PC-3 (cell line): ENCODE measurements around the gene CHST8. TPM values are rescaled to one million over a fixed set of nuclear protein-coding genes. Genes with fewer than 3 reads are reported as not detected.

Source experiments
- ATAC-seq: fragments of 200-7000 bp; cut with Tn5 transposase; 2 replicates; pipeline ENCODE4 v1.9.1; 2020; ENCODE audit warnings: mild to moderate bottlenecking, moderate library complexity
- BruUV-seq: library from RNA; stranded (reverse); fragments of 400-500 nt; replicated peaks from 2 replicates; lab custom pipeline; 2021; lab: Mats Ljungman, UMichigan
- CTCF ChIA-PET: fragments of 300-600 bp; sonication (Branson Sonifier 250); formaldehyde crosslinking; loops from one replicate; lab custom pipeline; 2022; ENCODE audit warnings: antibody characterized with exemption; lab: Charles Lee
- POLR2A ChIA-PET: fragments of 300-600 bp; sonication (Branson Sonifier 250); formaldehyde crosslinking; loops from one replicate; lab custom pipeline; 2022; ENCODE audit warnings: antibody characterized with exemption; ENCODE audit not compliant: unreplicated experiment; lab: Charles Lee
- DNase-seq: peaks from one replicate; pipeline ENCODE4 v3.0.0-alpha.2; 2015
- H2AFZ ChIP-seq: fragments of 300-600 bp; sonication (generic); 2 replicates; pipeline ENCODE4 v1.6.0; 2016; ENCODE audit warnings: antibody characterized with exemption, low read length
- H3F3A ChIP-seq: fragments of 300-600 bp; sonication (generic); one replicate; pipeline ENCODE4 v1.6.0; 2017; ENCODE audit warnings: antibody characterized with exemption, low read length, control low read depth, mild to moderate bottlenecking; ENCODE audit not compliant: unreplicated experiment
- H3K27ac ChIP-seq: fragments of 300-600 bp; sonication (generic); 2 replicates; pipeline ENCODE4 v1.5.1; 2016; ENCODE audit warnings: mild to moderate bottlenecking, low read length
- H3K27me3 ChIP-seq: fragments of 300-600 bp; sonication (generic); 2 replicates; pipeline ENCODE4 v1.6.1; 2016; ENCODE audit warnings: low read length, mixed read lengths
- H3K36me3 ChIP-seq: fragments of 300-600 bp; sonication (generic); 2 replicates; pipeline ENCODE4 v1.6.1; 2016; ENCODE audit warnings: low read depth, mixed run types, low read length, mixed read lengths
- H3K4me1 ChIP-seq: fragments of 300-600 bp; sonication (generic); 2 replicates; pipeline ENCODE4 v1.5.1; 2016; ENCODE audit warnings: low read length; ENCODE audit not compliant: insufficient read depth
- H3K4me2 ChIP-seq: fragments of 300-600 bp; sonication (generic); 2 replicates; pipeline ENCODE4 v1.6.0; 2016; ENCODE audit warnings: low read length
- H3K4me3 ChIP-seq: fragments of 300-600 bp; sonication (generic); 2 replicates; pipeline ENCODE4 v1.5.1; 2016; ENCODE audit warnings: mild to moderate bottlenecking, low read length, mixed read lengths
- H3K79me2 ChIP-seq: fragments of 300-600 bp; sonication (generic); 2 replicates; pipeline ENCODE4 v1.6.1; 2017; ENCODE audit warnings: low read length, mixed read lengths
- H3K9ac ChIP-seq: fragments of 300-600 bp; sonication (generic); 2 replicates; pipeline ENCODE4 v1.6.0; 2016; ENCODE audit warnings: mild to moderate bottlenecking, low read length
- H3K9me2 ChIP-seq: fragments of 300-600 bp; sonication (generic); replicated peaks from 2 replicates; pipeline ENCODE4 v1.6.1; 2016; ENCODE audit warnings: mixed run types, low read length, mixed read lengths
- H3K9me3 ChIP-seq: fragments of 300-600 bp; sonication (generic); 2 replicates; pipeline ENCODE4 v1.6.1; 2016; ENCODE audit warnings: low read length, mixed read lengths
- H4K20me1 ChIP-seq: fragments of 300-600 bp; sonication (generic); 2 replicates; pipeline ENCODE4 v1.6.1; 2016; ENCODE audit warnings: low read length, mixed read lengths
- EZH2 ChIP-seq: fragments of 300-600 bp; sonication (generic); IDR thresholded peaks from one replicate; pipeline ENCODE4 v1.6.1; 2017; ENCODE audit warnings: antibody characterized with exemption, mild to moderate bottlenecking, low read length; ENCODE audit not compliant: unreplicated experiment
- EZH2phosphoT487 ChIP-seq: fragments of 300-600 bp; sonication (generic); IDR thresholded peaks from 2 replicates; pipeline ENCODE4 v1.6.1; 2018; ENCODE audit warnings: mild to moderate bottlenecking, antibody characterized with exemption, low read length, borderline replicate concordance
- intact Hi-C: fragments of 100-400 bp; cut with micrococcal nuclease; formaldehyde crosslinking; loops from 2 replicates; pipeline ENCODE4 v1.9.0; 2023
- total RNA-seq: library from RNA; depleted of rRNA; stranded (reverse); fragments of >200 nt; gene quantifications from 2 replicates; pipeline ENCODE4 v1.2.3, GENCODE V29; 2014
- TF ChIP-seq, protein P1 (sequence below): fragments of 300-600 bp; sonication (generic); conservative IDR thresholded peaks from 2 replicates; pipeline ENCODE4 v1.5.1; 2017; ENCODE audit warnings: antibody characterized with exemption, low read depth, mild to moderate bottlenecking, low read length

The CHST8 gene
- total RNA-seq, 1 experiment from 2014 or later, result 0.36 TPM

DNA sequence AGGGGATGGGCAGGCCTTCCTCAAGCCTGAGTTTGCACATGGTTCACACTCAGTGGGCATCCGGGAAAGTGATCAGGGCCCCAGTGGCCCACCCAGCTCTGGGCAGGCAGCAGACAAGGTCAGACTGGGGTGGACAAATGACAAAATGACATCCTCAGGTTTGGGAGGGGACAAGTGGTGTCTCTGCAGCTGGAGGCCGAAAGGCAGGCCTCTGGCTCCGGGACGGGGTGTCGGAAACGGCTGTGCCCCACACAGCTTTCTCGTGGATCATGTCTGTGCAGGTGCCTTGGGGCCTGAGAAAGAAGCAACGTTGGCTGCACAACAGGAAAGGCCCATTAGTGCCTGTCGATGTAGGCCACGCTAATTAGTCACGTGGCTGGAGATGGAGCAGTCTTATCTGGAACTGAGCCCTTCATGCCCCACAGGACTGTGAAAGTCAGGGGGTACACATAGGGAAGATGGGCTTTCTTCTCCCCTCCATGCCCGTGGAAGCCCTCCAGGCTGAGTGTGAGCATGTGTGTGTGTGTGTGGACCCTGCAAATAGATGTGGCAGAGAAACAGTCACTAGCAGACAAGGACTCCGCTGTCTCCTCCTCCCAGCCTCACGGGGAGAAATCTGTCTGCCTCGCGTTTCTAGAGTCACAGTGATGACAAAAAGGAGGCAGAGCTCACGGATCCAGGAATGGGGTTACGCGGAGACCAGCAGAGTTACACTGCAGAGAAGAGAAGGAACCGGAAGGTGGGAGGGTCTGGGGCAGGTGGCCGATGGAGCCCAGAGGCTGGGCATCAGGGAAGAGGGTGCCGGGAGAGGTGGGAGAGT, 44.2 kb downstream of the CHST8 start:
- no TSS peak for BruUV-seq
- H3K9me3 ChIP-seq, result no peaks in the 10 kb centered on the region

DNA sequence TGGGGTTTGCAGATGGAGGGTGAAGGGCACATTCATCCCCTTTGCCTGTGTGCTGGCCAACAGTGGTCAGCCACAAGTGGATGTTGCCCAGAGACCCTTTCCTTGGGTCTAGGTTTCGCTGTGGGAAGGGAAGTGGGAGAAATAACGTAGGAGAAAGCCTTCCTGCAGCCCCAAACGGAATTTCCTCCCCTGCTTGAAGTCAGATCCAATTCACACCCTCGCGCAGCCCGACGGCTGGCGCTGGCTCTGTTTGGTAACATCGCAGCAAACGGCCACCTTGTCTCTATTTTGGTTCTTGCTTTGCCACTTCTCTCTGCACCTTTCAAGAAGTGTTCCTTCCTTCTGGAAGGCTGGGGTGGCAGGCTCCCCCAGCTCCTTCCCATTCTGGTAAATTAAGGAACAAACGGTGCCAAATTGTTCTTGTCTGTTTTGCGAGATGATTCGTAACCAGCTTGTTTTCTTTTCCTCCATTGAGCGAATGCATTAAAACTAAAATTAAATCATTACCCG, 45.4 kb downstream of the CHST8 start:
- BruUV-seq, result no TSS peak
- Histone ChIP-seq H3F3A (no peaks in the 10 kb centered on the region), H3K4me3 (no peak overlapping the region), H4K20me1 (no peaks in the 10 kb centered on the region), H3K9me3 (no peaks in the 10 kb centered on the region), H3K4me2 (no peak overlapping the region), H3K4me1 (no peaks in the 10 kb centered on the region), H3K27ac (no peak overlapping the region), H3K9ac (no peak overlapping the region), H3K9me2 (no peaks in the 10 kb centered on the region), H3K27me3 (peaks cover 49% of the 10 kb centered on the region), H2AFZ (no peak overlapping the region), H3K36me3 (no peaks in the 10 kb centered on the region), H3K79me2 (no peaks in the 10 kb centered on the region)
- TF ChIP-seq EZH2, result no peak
- no peak for TF ChIP-seq EZH2phosphoT487
- TF ChIP-seq, protein P1, sequence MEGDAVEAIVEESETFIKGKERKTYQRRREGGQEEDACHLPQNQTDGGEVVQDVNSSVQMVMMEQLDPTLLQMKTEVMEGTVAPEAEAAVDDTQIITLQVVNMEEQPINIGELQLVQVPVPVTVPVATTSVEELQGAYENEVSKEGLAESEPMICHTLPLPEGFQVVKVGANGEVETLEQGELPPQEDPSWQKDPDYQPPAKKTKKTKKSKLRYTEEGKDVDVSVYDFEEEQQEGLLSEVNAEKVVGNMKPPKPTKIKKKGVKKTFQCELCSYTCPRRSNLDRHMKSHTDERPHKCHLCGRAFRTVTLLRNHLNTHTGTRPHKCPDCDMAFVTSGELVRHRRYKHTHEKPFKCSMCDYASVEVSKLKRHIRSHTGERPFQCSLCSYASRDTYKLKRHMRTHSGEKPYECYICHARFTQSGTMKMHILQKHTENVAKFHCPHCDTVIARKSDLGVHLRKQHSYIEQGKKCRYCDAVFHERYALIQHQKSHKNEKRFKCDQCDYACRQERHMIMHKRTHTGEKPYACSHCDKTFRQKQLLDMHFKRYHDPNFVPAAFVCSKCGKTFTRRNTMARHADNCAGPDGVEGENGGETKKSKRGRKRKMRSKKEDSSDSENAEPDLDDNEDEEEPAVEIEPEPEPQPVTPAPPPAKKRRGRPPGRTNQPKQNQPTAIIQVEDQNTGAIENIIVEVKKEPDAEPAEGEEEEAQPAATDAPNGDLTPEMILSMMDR, result no peak
- CTCF ChIA-PET, result no interaction called here
- intact Hi-C loops, result no loop called here
- no peak for ATAC-seq
- DNase-seq, result no peak
- POLR2A ChIA-PET, result no interaction called here

More for the DNA sequence above, 44.2 kb downstream of the CHST8 start:
- H3K4me3 ChIP-seq, result no peak overlapping the region
- ChIA-PET CTCF (no interaction called here), POLR2A (interaction anchor here (0.5 kb wide), 1 partner anchor 324 kb away, joined by 3 read pairs; no protein-coding TSS in a partner anchor)
- no peaks in the 10 kb centered on the region for H3K9me2 ChIP-seq
- no peaks in the 10 kb centered on the region for H3K79me2 ChIP-seq
- H3K4me2 ChIP-seq, result no peak overlapping the region
- H2AFZ ChIP-seq, result no peak overlapping the region
- no peaks in the 10 kb centered on the region for H4K20me1 ChIP-seq
- peaks cover 41% of the 10 kb centered on the region for H3K27me3 ChIP-seq
- intact Hi-C loops, result no loop called here
- H3K27ac ChIP-seq, result no peak overlapping the region
- H3F3A ChIP-seq, result no peaks in the 10 kb centered on the region
- no peak overlapping the region for H3K9ac ChIP-seq
- TF ChIP-seq, protein P1, result no peak
- TF ChIP-seq EZH2phosphoT487 (no peak), EZH2 (no peak)
- no peaks in the 10 kb centered on the region for H3K4me1 ChIP-seq
- H3K36me3 ChIP-seq, result no peaks in the 10 kb centered on the region
- ATAC-seq, result no peak
- no peak for DNase-seq

DNA sequence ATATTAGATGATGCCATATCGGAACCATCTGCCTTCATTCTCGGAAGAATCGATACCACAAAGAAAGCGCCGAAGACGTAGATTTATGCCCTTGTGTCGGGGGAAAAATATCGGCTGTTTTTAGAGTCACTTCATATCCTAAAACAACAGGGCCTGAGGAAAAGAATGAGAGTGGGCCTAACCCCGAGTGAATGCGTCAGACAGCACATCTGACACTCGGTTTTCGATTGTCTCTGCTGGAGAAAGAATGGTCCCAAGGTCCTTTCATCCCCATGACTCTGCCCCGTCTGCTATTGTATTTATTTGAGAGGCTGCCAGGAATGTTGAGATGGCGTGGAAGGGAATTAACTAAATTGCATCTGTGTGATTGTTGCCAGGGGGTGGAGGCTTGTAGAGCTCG, 46.1 kb downstream of the CHST8 start:
- intact Hi-C loops, result no loop called here
- BruUV-seq, result no TSS peak
- POLR2A ChIA-PET, result no interaction called here

More for the DNA sequence above, 46.1 kb downstream of the CHST8 start:
- CTCF ChIA-PET, result no interaction called here
- no peaks in the 10 kb centered on the region for H4K20me1 ChIP-seq
- ATAC-seq (no peak), DNase-seq (no peak)
- no peaks in the 10 kb centered on the region for H3F3A ChIP-seq
- no peak overlapping the region for H3K9ac ChIP-seq
- H3K4me3 ChIP-seq, result no peak overlapping the region
- no peaks in the 10 kb centered on the region for H3K36me3 ChIP-seq
- no peaks in the 10 kb centered on the region for H3K9me3 ChIP-seq
- no peak overlapping the region for H3K4me2 ChIP-seq
- H3K4me1 ChIP-seq, result no peaks in the 10 kb centered on the region
- H3K27me3 ChIP-seq, result peaks cover 49% of the 10 kb centered on the region
- H3K27ac ChIP-seq, result no peak overlapping the region
- no peak overlapping the region for H2AFZ ChIP-seq
- TF ChIP-seq EZH2phosphoT487 (no peak), EZH2 (no peak)
- TF ChIP-seq, protein P1, result no peak
- H3K79me2 ChIP-seq, result no peaks in the 10 kb centered on the region
- no peaks in the 10 kb centered on the region for H3K9me2 ChIP-seq
